Measurements from ENCODE around the gene PNPLA6. TPM values are rescaled to one million over a fixed set of nuclear protein-coding genes. Genes with fewer than 3 reads are reported as not detected.

The PNPLA6 gene
- 38.0 and 39.4 TPM in 2 replicates for total RNA-seq (2014; rRNA removed; shearing (Covaris generic); ENCODE audit: low replicate concordance)

DNA sequence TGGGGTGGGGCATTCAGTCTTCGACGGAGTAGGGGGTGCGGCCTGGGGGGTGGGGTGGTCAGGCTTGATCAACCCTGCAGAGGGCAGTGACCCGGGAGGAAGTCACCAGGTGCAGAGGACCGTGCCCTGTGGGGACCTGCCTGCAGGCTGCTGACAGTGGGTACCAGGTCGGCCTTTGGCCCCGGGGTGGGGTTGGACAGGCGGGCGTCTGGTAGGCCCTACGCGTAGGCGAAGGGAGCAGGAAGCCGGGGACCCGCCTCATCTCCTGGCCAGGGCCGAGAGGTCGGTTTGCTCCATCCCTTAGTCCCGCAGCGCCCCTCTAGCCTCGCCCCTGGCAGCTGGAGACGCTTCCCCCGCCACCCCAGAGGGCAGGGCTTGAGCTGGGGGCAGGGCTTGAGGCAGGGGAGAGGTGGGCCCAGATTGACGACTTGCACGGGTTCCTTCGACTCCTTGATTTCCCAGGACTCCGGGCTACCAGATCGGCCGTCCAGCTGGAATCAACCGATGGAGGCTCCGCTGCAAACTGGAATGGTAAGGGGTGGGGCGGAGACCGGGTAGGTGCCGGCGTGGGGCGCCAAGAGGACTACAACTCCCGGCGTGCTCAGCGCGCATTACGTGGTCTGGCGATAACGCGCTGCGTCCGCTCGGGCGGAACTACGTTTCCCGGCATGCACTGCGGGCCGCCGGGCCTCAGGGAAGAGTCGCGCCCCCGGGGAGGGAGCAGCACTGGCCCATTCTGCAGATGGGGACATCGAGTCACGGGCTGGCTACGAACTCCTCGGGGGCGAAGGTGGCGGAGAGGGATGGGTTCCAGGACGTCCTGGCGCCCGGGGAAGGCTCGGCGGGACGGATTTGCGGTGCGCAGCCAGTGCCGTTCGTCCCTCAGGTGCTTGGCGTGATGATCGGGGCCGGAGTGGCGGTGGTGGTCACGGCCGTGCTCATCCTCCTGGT, at the start of gene PNPLA6:
Gene PNPLA6 (plus strand): TSS at position 671 of the 951 bp plus-strand sequence. CDS start 72 bp downstream, at position 743.
- in situ Hi-C loops (cut with HindIII; ENCODE audit: low pct_unique_long_range_greater_than_20kb, low sequenced_read_pairs), result no loop called here
- peak; percentile 81 for DNase-seq (ENCODE audit: low read depth)

DNA sequence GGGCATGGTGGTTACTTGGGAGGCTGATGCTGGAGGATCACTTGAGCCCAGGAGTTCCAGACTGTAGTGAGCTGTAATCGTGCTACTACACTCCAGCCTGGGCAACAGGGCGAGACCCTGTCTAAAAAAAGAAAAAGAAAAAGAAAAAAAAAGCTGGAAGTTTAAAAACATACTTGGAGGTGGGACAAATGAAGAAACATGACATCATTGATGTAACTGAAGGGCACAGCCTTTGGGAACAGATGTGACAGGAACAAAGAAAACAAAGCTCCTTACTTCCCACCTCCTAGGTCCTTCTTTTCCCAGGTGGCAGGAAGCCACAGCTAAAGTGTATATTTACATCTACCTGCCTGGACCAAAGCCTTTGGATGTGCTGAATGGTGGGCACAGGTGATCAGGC, 48.6 kb upstream of the PNPLA6 start:
- DNase-seq (ENCODE audit: low read depth), result no peak
- in situ Hi-C loops (cut with HindIII; ENCODE audit: low pct_unique_long_range_greater_than_20kb, low sequenced_read_pairs), result no loop called here

DNA sequence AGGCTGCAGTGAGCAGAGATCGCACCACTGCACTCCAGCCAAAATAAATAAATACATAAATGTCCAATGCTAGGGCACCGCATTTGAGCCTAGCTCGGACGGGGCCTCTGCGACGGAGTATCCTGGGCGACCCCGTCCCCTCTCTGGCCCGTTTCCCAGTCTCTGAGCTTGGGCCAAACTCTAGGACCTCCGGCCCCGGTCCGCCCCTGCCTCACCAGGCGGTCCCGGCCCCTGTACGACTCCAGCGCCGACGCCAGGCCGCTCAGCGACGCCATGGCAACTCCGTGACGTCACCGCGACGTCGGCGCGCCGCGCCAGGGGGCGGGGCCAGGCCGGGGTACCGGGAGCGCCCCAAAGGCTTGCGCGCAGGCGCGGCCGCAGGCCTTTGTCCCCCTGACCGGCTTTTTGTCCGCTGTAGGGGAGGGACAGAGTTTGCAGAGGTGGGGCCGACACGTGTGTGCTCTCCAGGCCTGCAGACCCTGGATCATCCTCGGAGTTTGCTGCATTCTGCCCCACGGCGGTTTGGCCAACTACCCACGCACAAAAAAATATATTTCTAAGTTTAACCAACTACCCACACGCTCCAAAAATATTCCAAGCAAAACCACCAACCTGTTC, 46.7 kb upstream of the PNPLA6 start, which contains the start of gene PEX11G:
Gene PEX11G (minus strand): TSS at position 300 of the 618 bp plus-strand sequence. CDS start 25 bp downstream, at position 275.
- peak; percentile 69 for DNase-seq (ENCODE audit: low read depth)
- in situ Hi-C loops (cut with HindIII; ENCODE audit: low pct_unique_long_range_greater_than_20kb, low sequenced_read_pairs), result no loop called here

DNA sequence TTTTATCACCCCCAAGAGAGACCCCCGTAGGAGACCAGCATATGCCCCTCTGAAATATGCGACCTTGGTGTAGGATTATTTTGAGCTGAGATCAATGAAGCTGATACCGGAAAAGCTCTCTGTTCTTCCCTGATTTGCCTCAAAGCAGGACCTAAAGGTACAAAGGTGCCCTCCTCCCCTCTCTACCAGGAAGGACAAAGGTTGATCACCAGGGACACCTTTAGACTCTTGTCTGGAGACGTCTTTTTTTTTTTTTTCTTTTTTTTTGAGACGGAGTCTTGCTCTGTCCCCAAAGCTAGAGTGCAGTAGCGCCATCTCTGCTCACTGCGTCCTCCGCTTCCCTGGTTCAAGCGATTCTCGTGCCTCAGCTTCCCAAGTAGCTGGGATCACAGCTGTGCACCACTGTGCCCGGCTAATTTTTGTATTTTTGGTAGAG, 45.9 kb upstream of the PNPLA6 start:
- no peak for DNase-seq (ENCODE audit: low read depth)
- in situ Hi-C loops (cut with HindIII; ENCODE audit: low pct_unique_long_range_greater_than_20kb, low sequenced_read_pairs), result no loop called here

DNA sequence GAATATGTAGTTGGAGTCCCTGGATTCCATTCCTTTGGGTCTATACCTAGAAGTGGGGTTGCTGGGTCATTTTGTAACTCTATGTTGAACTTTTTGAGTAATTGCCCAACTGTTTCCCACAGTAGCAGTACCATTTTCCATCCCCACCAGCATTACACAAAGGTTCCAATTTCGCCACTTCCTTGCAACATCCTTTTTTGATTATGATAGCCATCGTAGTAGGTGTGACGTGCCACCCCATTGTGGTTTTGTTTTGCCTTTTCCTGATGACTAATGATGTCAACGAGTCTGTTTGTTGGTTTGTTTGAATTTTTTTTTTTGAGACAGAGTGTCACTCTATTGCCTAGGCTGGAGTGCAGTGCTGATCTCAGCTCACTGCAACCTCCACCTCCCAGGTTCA, 43.4 kb upstream of the PNPLA6 start:
- in situ Hi-C loops (cut with HindIII; ENCODE audit: low pct_unique_long_range_greater_than_20kb, low sequenced_read_pairs), result no loop called here
- no peak for DNase-seq (ENCODE audit: low read depth)

DNA sequence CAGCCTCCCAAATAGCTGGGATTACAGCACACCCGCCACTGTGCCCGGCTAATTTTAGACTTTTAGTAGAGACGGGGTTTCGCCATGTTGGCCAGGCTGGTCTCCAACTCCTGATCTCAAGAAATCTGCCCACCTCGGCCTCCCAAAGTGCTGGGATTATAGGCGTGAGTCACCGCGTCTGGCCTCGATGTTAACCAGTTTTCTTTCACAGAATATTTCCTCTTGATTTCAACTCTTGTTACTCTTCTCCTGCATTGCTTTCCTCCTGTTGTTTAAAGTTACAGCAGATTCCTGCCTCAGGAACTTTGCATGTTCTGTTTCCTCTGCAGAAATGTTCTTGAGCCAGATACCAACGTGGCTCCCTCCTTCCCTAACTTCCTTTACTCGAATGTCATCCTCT, 43.0 kb upstream of the PNPLA6 start:
- in situ Hi-C loops (cut with HindIII; ENCODE audit: low pct_unique_long_range_greater_than_20kb, low sequenced_read_pairs), result no loop called here
- no peak for DNase-seq (ENCODE audit: low read depth)

DNA sequence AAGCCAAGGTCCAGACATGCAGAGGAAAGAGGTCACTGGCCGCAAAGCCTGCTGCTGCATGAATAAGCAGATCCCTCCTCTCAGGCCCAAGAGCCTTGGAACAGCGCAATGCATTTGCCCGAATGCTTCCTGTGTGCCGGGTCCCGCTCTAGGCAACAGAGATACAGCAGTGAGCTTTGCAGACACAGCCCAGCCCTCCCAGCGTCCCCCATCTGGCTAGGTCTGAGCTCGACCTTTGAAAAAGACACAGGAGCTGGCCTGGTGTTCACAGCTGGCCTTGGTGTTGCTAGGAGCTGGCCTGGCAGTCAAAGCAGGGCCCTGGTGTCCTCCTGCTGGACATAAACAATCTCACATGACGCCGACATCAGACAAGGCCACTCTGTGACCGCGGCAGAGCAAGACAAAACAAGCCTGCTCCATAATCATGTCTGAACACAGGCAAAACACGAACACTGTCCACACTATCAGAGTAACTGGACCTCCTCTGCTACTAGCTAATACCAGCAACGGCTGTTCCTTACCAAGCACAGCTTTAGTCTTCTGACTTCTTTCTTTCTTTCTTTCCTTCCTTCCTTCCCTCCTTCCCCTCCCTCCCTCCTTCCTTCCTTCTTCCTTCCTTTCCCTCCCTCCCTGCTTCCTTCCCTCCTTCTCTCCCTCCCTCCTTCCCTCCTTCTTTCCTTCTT, 41.0 kb upstream of the PNPLA6 start:
- in situ Hi-C loops (cut with HindIII; ENCODE audit: low pct_unique_long_range_greater_than_20kb, low sequenced_read_pairs), result no loop called here
- DNase-seq (ENCODE audit: low read depth), result no peak

DNA sequence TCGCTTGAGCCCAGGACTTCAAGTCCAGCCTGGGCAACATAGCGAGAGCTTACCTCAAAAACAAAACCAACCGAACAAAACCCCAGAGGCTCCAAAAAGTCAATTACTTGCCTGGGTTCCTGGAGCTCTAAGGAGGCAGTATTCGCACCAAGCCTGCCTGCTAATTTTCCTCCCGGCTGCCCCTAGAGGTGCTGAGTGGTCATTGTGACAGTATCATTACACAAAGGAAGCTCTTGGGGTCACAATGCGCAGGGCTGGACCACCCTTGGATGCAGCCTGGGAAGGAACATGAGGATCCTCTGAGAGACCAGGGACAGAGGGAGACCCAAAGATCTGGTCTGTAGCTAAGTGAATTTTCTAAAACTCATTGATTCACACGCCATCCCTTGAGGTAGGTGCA, 38.2 kb upstream of the PNPLA6 start:
- in situ Hi-C loops (cut with HindIII; ENCODE audit: low pct_unique_long_range_greater_than_20kb, low sequenced_read_pairs), result no loop called here
- DNase-seq (ENCODE audit: low read depth), result no peak

DNA sequence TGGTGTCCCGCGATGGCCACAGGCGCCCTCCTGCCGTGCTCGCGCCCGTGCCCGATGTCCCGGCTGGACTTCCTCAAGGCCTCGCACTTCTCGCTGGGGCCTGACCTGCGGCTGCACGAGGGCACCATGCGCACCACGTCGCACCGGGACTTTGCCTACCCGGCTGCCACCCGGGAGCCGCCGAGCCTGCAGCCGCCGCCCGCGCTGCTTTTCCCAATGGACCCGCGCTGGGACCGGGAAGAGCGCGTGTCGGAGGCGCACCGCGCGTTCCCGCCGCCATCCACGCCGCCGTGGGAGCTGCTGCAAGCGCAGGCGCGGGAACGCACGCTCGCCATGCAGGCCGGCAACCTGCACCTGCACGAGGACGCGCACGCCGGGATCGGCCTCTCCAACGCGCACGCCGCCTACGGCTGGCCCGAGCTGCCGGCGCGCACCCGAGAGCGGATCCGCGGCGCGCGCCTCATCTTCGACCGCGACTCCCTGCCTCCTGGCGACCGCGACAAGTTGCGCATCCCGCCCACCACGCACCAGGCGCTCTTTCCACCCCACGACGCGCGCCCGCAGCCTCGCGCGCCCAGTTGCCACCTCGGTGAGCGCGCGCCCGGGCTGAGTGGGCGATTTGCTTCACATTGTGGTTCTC, 34.6 kb upstream of the PNPLA6 start:
- in situ Hi-C loops (cut with HindIII; ENCODE audit: low pct_unique_long_range_greater_than_20kb, low sequenced_read_pairs), result no loop called here

DNA sequence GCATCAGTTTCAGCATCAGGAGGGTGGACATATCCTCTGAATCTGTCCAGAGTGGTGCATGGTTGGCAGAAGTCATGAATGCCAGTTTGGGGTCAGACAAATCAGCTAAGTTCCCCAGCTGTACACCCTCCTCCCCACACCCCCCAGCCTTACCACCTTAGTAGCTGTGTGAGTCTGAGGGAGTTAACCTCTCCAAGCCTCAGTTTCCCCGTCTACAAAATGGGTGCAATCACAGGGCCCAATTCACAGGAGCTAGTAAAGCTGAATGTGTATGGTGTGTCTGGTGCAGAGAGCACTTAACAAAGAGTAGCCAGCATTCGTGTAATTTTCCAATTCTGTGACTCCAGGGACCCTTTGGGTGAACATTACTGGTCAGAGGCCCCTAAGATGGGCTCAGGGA, 33.0 kb upstream of the PNPLA6 start:
- no peak for DNase-seq (ENCODE audit: low read depth)
- in situ Hi-C loops (cut with HindIII; ENCODE audit: low pct_unique_long_range_greater_than_20kb, low sequenced_read_pairs), result no loop called here

More for the DNA sequence above, 34.6 kb upstream of the PNPLA6 start:
- DNase-seq (ENCODE audit: low read depth), result no peak

DNA sequence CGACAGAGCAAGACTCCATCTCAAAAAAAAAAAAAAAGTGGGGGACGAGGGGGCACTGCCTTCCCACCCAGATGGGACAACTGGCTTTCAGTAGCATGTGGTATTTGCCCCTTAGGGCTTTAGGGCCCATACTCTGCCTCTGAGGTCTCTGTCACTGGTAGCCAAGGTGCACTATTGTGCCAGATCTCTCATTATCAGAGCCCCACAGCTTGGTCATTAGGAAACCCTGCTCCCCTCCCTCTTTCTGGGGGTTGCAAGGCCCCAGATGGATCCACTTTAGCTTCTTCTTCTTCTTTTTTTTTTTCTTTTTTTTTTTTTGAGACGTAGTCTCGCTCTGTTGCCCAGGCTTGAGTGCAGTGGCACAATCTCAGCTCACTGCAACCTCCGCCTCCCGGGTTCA, 30.8 kb upstream of the PNPLA6 start:
- in situ Hi-C loops (cut with HindIII; ENCODE audit: low pct_unique_long_range_greater_than_20kb, low sequenced_read_pairs), result no loop called here
- DNase-seq (ENCODE audit: low read depth), result no peak

DNA sequence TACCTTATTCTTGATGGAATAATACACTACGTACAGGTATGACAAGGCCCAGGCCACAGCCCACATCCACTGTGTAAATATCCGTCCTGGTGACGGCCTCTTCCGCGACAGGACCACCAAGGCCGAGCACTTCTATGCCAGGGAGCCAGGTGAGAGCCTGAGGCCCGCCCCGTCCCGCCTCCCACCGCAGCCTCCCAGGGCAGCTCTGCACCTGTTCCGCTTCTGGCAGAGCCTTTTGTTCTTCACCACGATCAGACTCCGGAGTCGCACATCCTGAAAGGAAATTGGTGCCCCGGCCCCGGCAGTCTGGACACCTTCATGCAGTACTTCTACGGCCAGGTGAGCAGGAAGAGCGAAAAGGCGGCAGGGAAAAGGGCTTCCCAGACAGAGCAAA, 30.2 kb upstream of the PNPLA6 start:
- no peak for DNase-seq (ENCODE audit: low read depth)
- in situ Hi-C loops (cut with HindIII; ENCODE audit: low pct_unique_long_range_greater_than_20kb, low sequenced_read_pairs), result no loop called here

DNA sequence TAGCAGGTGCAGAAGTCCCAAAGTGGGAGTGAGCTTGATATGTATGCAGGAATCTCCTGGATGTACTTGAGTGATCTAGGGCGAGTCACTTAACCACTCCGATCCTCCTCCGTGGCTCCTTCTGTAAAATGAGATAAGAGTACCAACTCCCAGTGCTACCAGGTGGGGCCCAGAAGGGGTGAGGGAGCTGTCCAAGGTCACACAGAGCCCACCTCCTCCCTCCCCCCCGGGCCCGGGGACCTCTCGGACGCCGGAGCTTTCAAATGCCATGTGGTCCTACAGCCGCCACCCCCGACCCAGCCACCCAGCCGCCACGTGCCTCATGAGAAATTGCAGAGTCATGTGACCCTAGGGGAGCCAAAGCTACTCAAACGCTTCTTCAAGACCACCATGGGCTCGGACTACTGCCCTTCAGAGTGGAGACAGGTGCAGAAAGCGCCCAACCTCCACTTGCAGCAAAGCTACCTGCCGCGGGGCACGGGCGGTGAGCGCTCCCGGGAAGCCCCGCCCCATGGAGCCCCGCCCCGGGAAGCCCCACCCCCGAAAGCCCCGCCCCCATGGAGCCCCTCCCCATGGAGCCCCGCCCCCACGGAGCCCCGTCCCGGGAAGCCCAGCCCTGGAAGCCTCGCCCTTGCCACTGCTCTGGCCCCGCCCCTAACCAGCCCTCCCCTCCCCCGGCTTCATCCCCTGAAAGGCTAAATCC, 29.7 kb upstream of the PNPLA6 start:
- in situ Hi-C loops (cut with HindIII; ENCODE audit: low pct_unique_long_range_greater_than_20kb, low sequenced_read_pairs), result no loop called here
- DNase-seq (ENCODE audit: low read depth), result peak; percentile 37

DNA sequence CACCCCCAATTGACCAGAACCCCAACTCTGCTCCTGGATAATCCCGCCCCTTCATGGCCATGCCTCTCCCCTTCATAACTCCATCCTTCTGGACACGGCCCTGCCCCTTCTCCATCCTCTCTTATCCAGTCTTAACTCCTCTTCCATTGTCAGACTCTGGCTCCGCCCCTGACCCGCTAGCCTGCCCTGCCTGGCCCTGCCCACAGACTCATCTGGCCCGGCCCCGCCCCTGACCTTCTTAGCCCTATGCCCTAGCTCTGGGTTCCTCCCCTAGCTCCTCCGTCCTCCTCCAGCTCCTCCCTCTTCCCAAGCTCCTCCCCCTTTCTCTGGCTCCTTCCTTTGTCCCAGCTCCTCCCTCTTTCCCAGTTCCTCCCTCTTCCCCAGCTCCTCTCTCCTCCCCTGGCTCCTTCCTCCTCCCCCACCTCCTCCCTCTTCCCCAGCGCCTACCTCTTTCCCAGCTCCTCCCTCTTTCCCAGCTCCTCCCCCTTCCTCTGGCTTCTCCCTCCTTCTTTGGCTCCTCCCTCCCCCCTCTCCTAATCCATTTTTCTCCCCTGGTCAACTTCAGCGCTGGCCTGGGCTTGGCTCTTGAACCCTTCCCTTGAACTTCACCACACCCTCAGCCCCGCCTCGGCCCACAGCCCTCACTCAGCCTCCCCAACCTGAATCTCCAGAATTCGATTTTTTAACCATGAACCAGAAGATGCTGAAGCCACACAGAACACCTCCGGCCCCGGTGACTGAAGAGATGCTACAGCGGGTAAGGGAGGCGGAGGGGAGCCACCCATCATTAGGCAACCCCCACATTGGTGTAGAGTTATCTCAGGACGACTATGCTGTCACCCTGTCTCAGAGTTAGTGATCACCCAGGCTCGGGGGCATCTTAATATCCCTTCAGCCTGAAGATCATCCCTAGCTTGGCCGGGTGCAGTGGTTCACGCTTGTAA, 28.9 kb upstream of the PNPLA6 start:
- peak; percentile 98 for DNase-seq (ENCODE audit: low read depth)
- in situ Hi-C loops (cut with HindIII; ENCODE audit: low pct_unique_long_range_greater_than_20kb, low sequenced_read_pairs), result no loop called here

DNA sequence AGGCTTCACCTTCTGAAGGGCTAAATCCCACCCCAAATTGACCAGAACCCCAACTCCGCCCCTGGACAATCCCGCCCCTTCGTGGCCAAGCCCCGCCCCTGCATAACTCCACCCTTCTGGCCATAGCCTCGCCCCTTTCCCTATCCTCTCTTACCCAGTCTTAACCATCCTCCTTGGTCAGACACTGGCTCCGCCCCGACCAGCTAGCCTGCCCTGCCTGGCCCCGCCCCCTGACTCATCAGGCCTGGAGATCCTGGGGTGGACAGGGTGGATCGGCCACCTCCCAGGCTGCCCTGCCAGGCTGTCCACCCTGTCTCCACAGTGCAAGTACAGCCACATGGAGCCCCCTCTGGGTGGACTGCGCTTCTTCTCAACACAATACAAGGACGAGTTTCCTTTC, 27.6 kb upstream of the PNPLA6 start:
- in situ Hi-C loops (cut with HindIII; ENCODE audit: low pct_unique_long_range_greater_than_20kb, low sequenced_read_pairs), result no loop called here
- peak; percentile 84 for DNase-seq (ENCODE audit: low read depth)

DNA sequence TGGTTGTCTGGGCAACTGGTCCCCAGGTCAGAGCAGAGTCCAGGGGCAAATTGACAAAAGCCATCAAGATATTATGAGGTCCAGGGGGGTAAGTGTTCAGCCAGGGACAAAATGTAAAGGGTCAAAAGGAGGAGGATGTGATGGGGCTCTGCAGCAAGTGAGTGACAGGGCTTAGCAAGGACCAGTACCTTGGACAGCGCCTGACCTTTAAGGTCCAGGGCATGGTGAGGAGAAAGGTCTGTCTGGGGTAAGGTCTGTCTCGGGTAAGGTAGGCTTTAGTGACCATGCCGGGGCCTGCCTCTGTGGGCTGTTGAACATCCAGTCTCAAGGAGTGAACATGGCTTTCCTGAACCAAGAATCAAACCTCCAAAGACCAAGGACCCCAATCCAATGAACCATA, 25.9 kb upstream of the PNPLA6 start:
- in situ Hi-C loops (cut with HindIII; ENCODE audit: low pct_unique_long_range_greater_than_20kb, low sequenced_read_pairs), result no loop called here
- no peak for DNase-seq (ENCODE audit: low read depth)

DNA sequence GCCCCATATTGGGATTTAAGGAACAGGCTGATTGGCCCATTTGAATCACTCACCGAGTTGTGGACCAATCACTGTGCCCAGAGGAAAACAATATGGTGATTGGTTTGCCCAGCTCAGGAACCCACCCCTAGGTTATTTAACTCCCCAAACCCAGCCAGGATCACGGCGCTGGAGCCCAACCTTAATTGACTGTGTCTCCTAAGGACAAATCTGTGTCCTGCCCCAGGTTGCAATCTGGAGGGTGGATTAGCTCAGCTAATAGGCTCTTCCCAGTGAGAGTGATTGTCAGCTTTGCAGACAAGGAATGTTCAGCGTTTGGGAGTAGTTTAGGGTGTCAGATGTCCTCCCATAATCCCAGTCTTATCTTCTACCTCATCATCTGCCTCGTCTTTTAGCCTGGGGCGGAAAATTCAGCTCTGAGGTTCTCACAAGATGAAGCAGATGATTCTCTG, 23.1 kb upstream of the PNPLA6 start:
- in situ Hi-C loops (cut with HindIII; ENCODE audit: low pct_unique_long_range_greater_than_20kb, low sequenced_read_pairs), result no loop called here
- DNase-seq (ENCODE audit: low read depth), result no peak
